Measurements from ENCODE around the gene UGT1A4.

UGT1A4 gene

GRCh38 chr2:233821196-233821595 lies 102.7 kb downstream of the UGT1A4 start:
- Histone ChIP-seq H3K4me3 (ENCODE audit: low read length, poor library complexity, severe bottlenecking) (no peak overlapping the region), H3K27me3 (ENCODE audit: insufficient read depth, low read length, poor library complexity, severe bottlenecking) (no peaks in the 10 kb centered on the region), H4K20me1 (ENCODE audit: insufficient read depth, low read length, poor library complexity, severe bottlenecking) (no peaks in the 10 kb centered on the region), H3K4me1 (ENCODE audit: insufficient read depth, low read length, poor library complexity, severe bottlenecking) (no peaks in the 10 kb centered on the region), H3K79me2 (ENCODE audit: insufficient read depth, low read length) (no peaks in the 10 kb centered on the region), H3F3A (ENCODE audit: low read depth) (no peaks in the 10 kb centered on the region), H3K9ac (ENCODE audit: low read depth, low read length, poor library complexity, severe bottlenecking) (no peak overlapping the region), H3K36me3 (ENCODE audit: insufficient read depth, low read length) (no peaks in the 10 kb centered on the region), H3K9me3 (ENCODE audit: insufficient read depth, low read depth, low read length) (no peaks in the 10 kb centered on the region), H3K4me2 (ENCODE audit: low read depth, low read length, poor library complexity, severe bottlenecking) (no peak overlapping the region), H2AFZ (ENCODE audit: low read length) (no peak overlapping the region), H3K9me2 (replicated peaks; ENCODE audit: low read depth, low read length) (no peaks in the 10 kb centered on the region)
- TF ChIP-seq EZH2phosphoT487 (IDR thresholded peaks at IDR 0.05; ENCODE audit: borderline replicate concordance) = no peak

- TF ChIP-seq EZH2phosphoT487 (IDR thresholded peaks at IDR 0.05; ENCODE audit: borderline replicate concordance) (no peak), CTCF (conservative IDR thresholded peaks at IDR 0.05; ENCODE audit: low read length) (no peak)
- no peak overlapping the region for H3K4me3 ChIP-seq (ENCODE audit: low read length, poor library complexity, severe bottlenecking)
- no peaks in the 10 kb centered on the region for H3K9me2 ChIP-seq (replicated peaks; ENCODE audit: low read depth, low read length)
- no peaks in the 10 kb centered on the region for H3K9me3 ChIP-seq (ENCODE audit: insufficient read depth, low read depth, low read length)
- H3K9ac ChIP-seq (ENCODE audit: low read depth, low read length, poor library complexity, severe bottlenecking) = no peak overlapping the region
- no peak overlapping the region for H3K4me2 ChIP-seq (ENCODE audit: low read depth, low read length, poor library complexity, severe bottlenecking)
- no peaks in the 10 kb centered on the region for H3K79me2 ChIP-seq (ENCODE audit: insufficient read depth, low read length)
- H3K4me1 ChIP-seq (ENCODE audit: insufficient read depth, low read length, poor library complexity, severe bottlenecking) = no peaks in the 10 kb centered on the region
- no peak overlapping the region for H2AFZ ChIP-seq (ENCODE audit: low read length)
- no peaks in the 10 kb centered on the region for H4K20me1 ChIP-seq (ENCODE audit: insufficient read depth, low read length, poor library complexity, severe bottlenecking)
- H3K27me3 ChIP-seq (ENCODE audit: insufficient read depth, low read length, poor library complexity, severe bottlenecking) = no peaks in the 10 kb centered on the region
- H3K36me3 ChIP-seq (ENCODE audit: insufficient read depth, low read length) = no peaks in the 10 kb centered on the region
- no peaks in the 10 kb centered on the region for H3F3A ChIP-seq (ENCODE audit: low read depth)
These were observed 103.2 kb downstream of the UGT1A4 start for GRCh38 chr2:233821709-233822100.

- no peak overlapping the region for H2AFZ ChIP-seq (ENCODE audit: low read length)
- H3K4me2 ChIP-seq (ENCODE audit: low read depth, low read length, poor library complexity, severe bottlenecking) = no peak overlapping the region
- no peaks in the 10 kb centered on the region for H3K36me3 ChIP-seq (ENCODE audit: insufficient read depth, low read length)
- no peaks in the 10 kb centered on the region for H3K9me3 ChIP-seq (ENCODE audit: insufficient read depth, low read depth, low read length)
- no peak overlapping the region for H3K4me3 ChIP-seq (ENCODE audit: low read length, poor library complexity, severe bottlenecking)
- no peak for TF ChIP-seq EZH2phosphoT487 (IDR thresholded peaks at IDR 0.05; ENCODE audit: borderline replicate concordance)
- no peak for TF ChIP-seq CTCF (conservative IDR thresholded peaks at IDR 0.05; ENCODE audit: low read length)
- no peaks in the 10 kb centered on the region for H4K20me1 ChIP-seq (ENCODE audit: insufficient read depth, low read length, poor library complexity, severe bottlenecking)
- H3K9me2 ChIP-seq (replicated peaks; ENCODE audit: low read depth, low read length) = no peaks in the 10 kb centered on the region
- no peaks in the 10 kb centered on the region for H3K27me3 ChIP-seq (ENCODE audit: insufficient read depth, low read length, poor library complexity, severe bottlenecking)
- no peaks in the 10 kb centered on the region for H3K79me2 ChIP-seq (ENCODE audit: insufficient read depth, low read length)
- no peaks in the 10 kb centered on the region for H3F3A ChIP-seq (ENCODE audit: low read depth)
- no peaks in the 10 kb centered on the region for H3K4me1 ChIP-seq (ENCODE audit: insufficient read depth, low read length, poor library complexity, severe bottlenecking)
- H3K9ac ChIP-seq (ENCODE audit: low read depth, low read length, poor library complexity, severe bottlenecking) = no peak overlapping the region
These were observed 103.7 kb downstream of the UGT1A4 start for GRCh38 chr2:233822101-233822771.

Measured in Loucy (cell line).